HEK293 (cell line): ENCODE data around the gene APC2.
A peak's percentile ranks its signal among the peaks of the same experiment; 100 is the strongest.

Source experiments
- CTCF ChIA-PET: fragments of 350-600 bp; formaldehyde crosslinking; extraction: SDS; loops from one replicate; lab custom pipeline; 2021; ENCODE audit warnings: antibody characterized with exemption; lab: Yijun Ruan, JAX
- POLR2A ChIA-PET: fragments of 300-600 bp; formaldehyde crosslinking; extraction: SDS; loops from one replicate; lab custom pipeline; 2020; ENCODE audit warnings: antibody characterized with exemption, inconsistent platforms; lab: Yijun Ruan, JAX
- H3K27ac ChIP-seq: fragments of 200-500 bp; sonication (Bioruptor generic); 2 replicates; pipeline ENCODE4 v1.5.1; 2014; ENCODE audit warnings: low read depth, low read length, control low read depth, inconsistent platforms; ENCODE audit errors: extremely low read depth
- H3K36me3 ChIP-seq, 2 experiments: fragments of 200-500 bp in 1 of 2; sonication (Bioruptor generic) in 1 of 2; 1 replicate in 1 of 2; 2 replicates in 1 of 2; pipeline ENCODE4 v1.5.1; 2014 to 2017; ENCODE audit warnings: inconsistent platforms in 2 of 2, low read length in 2 of 2; ENCODE audit not compliant: control insufficient read depth in 2 of 2, insufficient read depth in 1 of 2
- H3K4me1 ChIP-seq: fragments of 200-500 bp; sonication (Bioruptor generic); 2 replicates; pipeline ENCODE4 v1.5.1; 2014; ENCODE audit warnings: mild to moderate bottlenecking, low read length, inconsistent platforms; ENCODE audit not compliant: control insufficient read depth, insufficient read depth
- H3K4me3 ChIP-seq: 2 replicates; pipeline ENCODE4 v1.5.1; 2011; ENCODE audit warnings: low read depth, mild to moderate bottlenecking, control low read depth, low read length, moderate library complexity
- H3K9me3 ChIP-seq: fragments of 200-500 bp; sonication (Bioruptor generic); 2 replicates; pipeline ENCODE4 v1.5.1; 2014; ENCODE audit warnings: low read depth, low read length, inconsistent platforms; ENCODE audit not compliant: control insufficient read depth, insufficient read depth
- EGR2 ChIP-seq: fragments of 450-650 bp; formaldehyde crosslinking; IDR thresholded peaks from 2 replicates; pipeline ENCODE4 v1.5.1; 2016; ENCODE audit warnings: low read depth, missing biosample characterization, missing genetic modification characterization
- MZF1 ChIP-seq: fragments of 450-650 bp; formaldehyde crosslinking; IDR thresholded peaks from 2 replicates; pipeline ENCODE4 v1.5.1; 2017; ENCODE audit warnings: missing biosample characterization, missing genetic modification characterization, borderline replicate concordance
- SCRT2 ChIP-seq: fragments of 450-650 bp; formaldehyde crosslinking; IDR thresholded peaks from 2 replicates; pipeline ENCODE4 v1.5.1; 2016; ENCODE audit warnings: missing biosample characterization, missing genetic modification characterization
- ZIC2 ChIP-seq: fragments of 450-650 bp; formaldehyde crosslinking; IDR thresholded peaks from 2 replicates; pipeline ENCODE4 v1.5.1; 2016; ENCODE audit warnings: missing biosample characterization, missing genetic modification characterization
- ZNF157 ChIP-seq: fragments of 450-650 bp; formaldehyde crosslinking; IDR thresholded peaks from 2 replicates; pipeline ENCODE4 v1.5.1; 2016; ENCODE audit warnings: missing biosample characterization, missing genetic modification characterization
- ZNF24 ChIP-seq: fragments of 450-650 bp; formaldehyde crosslinking; IDR thresholded peaks from 2 replicates; pipeline ENCODE4 v1.5.1; 2016; ENCODE audit warnings: missing biosample characterization, missing genetic modification characterization
- ZNF561 ChIP-seq: fragments of 450-650 bp; IDR thresholded peaks from 2 replicates; pipeline ENCODE4 v1.5.1; 2018; ENCODE audit warnings: missing biosample characterization, missing genetic modification characterization, borderline replicate concordance
- ZNF600 ChIP-seq: fragments of 450-650 bp; formaldehyde crosslinking; IDR thresholded peaks from 2 replicates; pipeline ENCODE4 v1.5.1; 2016; ENCODE audit warnings: missing biosample characterization, missing genetic modification characterization
- ZNF623 ChIP-seq: fragments of 450-650 bp; formaldehyde crosslinking; IDR thresholded peaks from 2 replicates; pipeline ENCODE4 v1.5.1; 2016; ENCODE audit warnings: missing biosample characterization, missing genetic modification characterization
- TF ChIP-seq, protein P1 (sequence below): fragments of 450-650 bp; formaldehyde crosslinking; IDR thresholded peaks from 2 replicates; pipeline ENCODE4 v1.5.1; 2016; ENCODE audit warnings: missing biosample characterization, missing genetic modification characterization
- TF ChIP-seq, protein P2 (sequence below): fragments of 450-650 bp; formaldehyde crosslinking; IDR thresholded peaks from 2 replicates; pipeline ENCODE4 v1.5.1; 2016; ENCODE audit warnings: missing biosample characterization, missing genetic modification characterization
- TF ChIP-seq, protein P3 (sequence below): fragments of 450-650 bp; formaldehyde crosslinking; IDR thresholded peaks from 2 replicates; pipeline ENCODE4 v1.5.1; 2016; ENCODE audit warnings: missing biosample characterization, missing genetic modification characterization
- TF ChIP-seq, protein P4 (sequence below): fragments of 450-650 bp; formaldehyde crosslinking; IDR thresholded peaks from 2 replicates; pipeline ENCODE4 v1.5.1; 2016; ENCODE audit warnings: missing biosample characterization, missing genetic modification characterization, borderline replicate concordance

The APC2 gene

DNA sequence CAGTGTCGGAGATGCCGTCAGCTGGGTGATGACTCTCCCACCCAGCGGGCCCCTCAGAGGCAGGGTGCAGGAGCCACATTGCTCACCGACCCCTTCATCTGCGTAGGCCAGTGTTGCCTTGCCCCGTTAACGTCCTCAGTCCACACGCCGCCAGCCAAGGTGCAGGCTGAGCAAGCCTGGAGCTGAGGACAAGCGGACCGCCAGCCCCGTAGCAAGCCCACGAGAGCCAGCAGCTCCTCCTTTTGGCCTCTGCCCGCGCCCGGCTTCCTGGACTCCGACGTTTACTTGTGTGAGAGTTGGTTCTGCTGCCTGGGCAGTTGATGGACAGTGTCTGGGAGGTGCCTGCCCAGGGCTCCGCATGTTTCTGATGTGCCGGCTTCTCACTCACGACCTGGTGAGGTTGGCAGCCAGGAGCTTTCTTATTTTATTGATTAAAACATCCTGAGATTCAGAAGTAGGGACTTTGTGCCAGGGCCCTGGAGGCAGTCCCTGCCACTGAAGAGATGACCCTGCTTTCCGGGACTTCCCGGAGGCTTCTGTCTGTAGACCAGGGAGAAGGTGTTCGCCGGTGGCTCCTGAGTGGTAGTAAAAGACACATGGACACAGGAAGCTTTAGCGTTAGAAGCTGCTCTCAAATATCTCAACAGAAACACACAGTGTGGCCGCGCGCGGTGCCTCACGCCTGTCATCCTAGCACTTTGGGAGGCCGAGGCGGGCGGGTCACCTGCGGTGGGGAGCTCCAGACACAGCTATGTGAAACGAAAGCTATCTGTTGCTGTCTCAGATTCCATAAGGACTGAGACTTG lies 36.7 kb upstream of the APC2 start:
- Histone ChIP-seq H3K36me3 (peaks cover 8 to 74% of the 10 kb centered on the region in 2 experiments; a peak in 2 of 3 replicates), H3K4me1 (peaks cover 31% of the 10 kb centered on the region), H3K4me3 (no peak overlapping the region), H3K9me3 (no peaks in the 10 kb centered on the region), H3K27ac (peak overlapping the region; percentile 43; the same call in 1 of the 2 replicates)
- ChIA-PET CTCF (no interaction called here), POLR2A (interaction anchor here (0.6 to 2.1 kb wide), 6 partner anchors 24 to 590 kb away, joined by 3 to 9 read pairs (median 3); partner anchors contain the start of gene CIRBP)
- TF ChIP-seq SCRT2 (tag by site-specific recombination) (peak; percentile 41; the same call in 1 of the 2 replicates), ZNF600 (tag by site-specific recombination) (peak; percentile 26; the same call in 1 of the 2 replicates), MZF1 (tag by site-specific recombination) (no peak)
- TF ChIP-seq, protein P1, sequence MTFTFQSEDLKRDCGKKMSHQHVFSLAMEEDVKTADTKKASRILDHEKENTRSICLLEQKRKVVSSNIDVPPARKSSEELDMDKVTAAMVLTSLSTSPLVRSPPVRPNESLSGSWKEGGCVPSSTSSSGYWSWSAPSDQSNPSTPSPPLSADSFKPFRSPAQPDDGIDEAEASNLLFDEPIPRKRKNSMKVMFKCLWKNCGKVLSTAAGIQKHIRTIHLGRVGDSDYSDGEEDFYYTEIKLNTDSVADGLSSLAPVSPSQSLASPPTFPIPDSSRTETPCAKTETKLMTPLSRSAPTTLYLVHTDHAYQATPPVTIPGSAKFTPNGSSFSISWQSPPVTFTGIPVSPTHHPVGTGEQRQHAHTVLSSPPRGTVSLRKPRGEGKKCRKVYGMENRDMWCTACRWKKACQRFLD (tag by site-specific recombination): no peak

DNA sequence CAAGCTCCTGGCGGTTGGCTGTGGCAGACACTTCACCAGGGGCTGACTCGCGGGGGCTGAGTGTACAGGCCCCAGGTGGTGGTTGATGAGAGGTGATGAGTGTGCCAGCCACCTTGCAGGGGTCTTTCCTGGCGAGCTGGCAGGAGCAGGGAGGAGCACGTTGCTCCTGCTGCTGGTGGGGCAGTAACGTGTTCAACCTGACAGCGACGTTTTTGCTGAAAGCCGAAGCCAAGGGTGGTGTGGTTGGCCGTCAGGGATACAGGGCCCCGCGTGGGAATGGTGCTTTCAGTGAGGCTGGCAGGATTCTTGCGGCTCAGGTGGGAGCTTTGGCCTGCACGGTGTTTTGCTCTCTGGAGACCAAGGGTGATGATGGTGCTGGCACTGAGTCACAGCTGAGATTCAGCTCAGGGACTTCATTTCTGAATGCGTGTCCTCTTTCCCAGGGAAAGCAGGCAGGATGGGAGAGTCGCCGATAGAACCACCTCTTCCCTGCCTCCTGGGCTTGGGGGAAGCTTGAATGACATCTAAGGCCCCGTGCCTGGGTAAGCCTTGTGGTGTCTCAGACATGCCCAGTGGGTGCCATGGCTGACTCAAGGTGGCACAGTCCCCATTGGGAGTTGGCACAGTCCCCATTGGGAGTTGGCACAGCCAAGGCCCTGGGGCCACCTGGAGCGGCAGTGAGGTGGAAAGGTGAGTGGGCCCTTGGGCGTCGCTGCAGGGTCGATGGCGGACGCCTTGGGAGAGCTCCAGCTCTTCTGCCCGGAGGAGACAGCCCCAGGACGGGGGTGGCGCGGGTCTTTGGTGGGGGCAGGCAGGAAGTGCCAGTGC lies 33.7 kb upstream of the APC2 start:
- H3K4me3 ChIP-seq: no peak overlapping the region
- TF ChIP-seq ZNF24 (tag by site-specific recombination): no peak
- TF ChIP-seq ZNF157 (tag by site-specific recombination): no peak
- peak; percentile 61 for TF ChIP-seq ZNF623 (tag by site-specific recombination)
- peak; percentile 71 for TF ChIP-seq ZIC2 (tag by site-specific recombination)
- TF ChIP-seq EGR2 (tag by site-specific recombination): peak; percentile 33; the same call in 1 of the 2 replicates
- TF ChIP-seq, protein P2, sequence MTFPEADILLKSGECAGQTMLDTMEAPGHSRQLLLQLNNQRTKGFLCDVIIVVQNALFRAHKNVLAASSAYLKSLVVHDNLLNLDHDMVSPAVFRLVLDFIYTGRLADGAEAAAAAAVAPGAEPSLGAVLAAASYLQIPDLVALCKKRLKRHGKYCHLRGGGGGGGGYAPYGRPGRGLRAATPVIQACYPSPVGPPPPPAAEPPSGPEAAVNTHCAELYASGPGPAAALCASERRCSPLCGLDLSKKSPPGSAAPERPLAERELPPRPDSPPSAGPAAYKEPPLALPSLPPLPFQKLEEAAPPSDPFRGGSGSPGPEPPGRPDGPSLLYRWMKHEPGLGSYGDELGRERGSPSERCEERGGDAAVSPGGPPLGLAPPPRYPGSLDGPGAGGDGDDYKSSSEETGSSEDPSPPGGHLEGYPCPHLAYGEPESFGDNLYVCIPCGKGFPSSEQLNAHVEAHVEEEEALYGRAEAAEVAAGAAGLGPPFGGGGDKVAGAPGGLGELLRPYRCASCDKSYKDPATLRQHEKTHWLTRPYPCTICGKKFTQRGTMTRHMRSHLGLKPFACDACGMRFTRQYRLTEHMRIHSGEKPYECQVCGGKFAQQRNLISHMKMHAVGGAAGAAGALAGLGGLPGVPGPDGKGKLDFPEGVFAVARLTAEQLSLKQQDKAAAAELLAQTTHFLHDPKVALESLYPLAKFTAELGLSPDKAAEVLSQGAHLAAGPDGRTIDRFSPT (tag by site-specific recombination): peak; percentile 76
- TF ChIP-seq ZNF561: no peak
- TF ChIP-seq, protein P3, sequence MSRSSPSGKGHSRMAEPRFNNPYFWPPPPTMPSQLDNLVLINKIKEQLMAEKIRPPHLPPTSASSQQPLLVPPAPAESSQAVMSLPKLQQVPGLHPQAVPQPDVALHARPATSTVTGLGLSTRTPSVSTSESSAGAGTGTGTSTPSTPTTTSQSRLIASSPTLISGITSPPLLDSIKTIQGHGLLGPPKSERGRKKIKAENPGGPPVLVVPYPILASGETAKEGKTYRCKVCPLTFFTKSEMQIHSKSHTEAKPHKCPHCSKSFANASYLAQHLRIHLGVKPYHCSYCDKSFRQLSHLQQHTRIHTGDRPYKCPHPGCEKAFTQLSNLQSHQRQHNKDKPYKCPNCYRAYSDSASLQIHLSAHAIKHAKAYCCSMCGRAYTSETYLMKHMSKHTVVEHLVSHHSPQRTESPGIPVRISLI (tag by site-specific recombination): no peak
- peak overlapping the region; percentile 64 for H3K27ac ChIP-seq
- CTCF ChIA-PET: interaction anchor here (1.1 kb wide), 1 partner anchor 415 kb away, joined by 4 read pairs; no protein-coding TSS in a partner anchor
- no peaks in the 10 kb centered on the region for H3K9me3 ChIP-seq
- peaks cover 22% of the 10 kb centered on the region for H3K4me1 ChIP-seq
- POLR2A ChIA-PET: interaction anchor here (1.3 kb wide), 1 partner anchor 147 kb away, joined by 5 read pairs; the partner anchor contains the start of gene CIRBP
- H3K36me3 ChIP-seq: peaks cover 8 to 80% of the 10 kb centered on the region in 2 experiments; a peak in 2 of 3 replicates

DNA sequence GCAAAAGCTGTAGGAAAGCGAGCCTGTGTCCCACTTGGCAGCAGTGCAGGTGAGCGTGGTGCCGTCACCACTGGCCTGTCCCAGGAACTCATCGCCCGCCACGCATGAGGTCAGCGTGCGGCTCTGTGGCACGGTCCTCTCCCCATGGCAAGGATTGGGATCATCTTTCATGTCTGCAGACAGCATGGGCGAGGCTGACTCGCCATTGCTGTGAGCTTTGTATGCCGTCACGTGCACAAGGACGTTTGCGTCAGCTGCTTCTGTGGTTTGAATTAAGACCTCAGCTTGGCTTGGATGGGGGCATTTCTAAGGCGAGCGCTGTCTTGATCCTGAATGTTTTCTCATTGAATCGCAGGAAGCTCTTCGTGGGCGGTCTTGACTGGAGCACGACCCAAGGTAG lies 32.8 kb upstream of the APC2 start:
- peak overlapping the region; percentile 64 for H3K27ac ChIP-seq
- no peaks in the 10 kb centered on the region for H3K9me3 ChIP-seq
- TF ChIP-seq, protein P4, sequence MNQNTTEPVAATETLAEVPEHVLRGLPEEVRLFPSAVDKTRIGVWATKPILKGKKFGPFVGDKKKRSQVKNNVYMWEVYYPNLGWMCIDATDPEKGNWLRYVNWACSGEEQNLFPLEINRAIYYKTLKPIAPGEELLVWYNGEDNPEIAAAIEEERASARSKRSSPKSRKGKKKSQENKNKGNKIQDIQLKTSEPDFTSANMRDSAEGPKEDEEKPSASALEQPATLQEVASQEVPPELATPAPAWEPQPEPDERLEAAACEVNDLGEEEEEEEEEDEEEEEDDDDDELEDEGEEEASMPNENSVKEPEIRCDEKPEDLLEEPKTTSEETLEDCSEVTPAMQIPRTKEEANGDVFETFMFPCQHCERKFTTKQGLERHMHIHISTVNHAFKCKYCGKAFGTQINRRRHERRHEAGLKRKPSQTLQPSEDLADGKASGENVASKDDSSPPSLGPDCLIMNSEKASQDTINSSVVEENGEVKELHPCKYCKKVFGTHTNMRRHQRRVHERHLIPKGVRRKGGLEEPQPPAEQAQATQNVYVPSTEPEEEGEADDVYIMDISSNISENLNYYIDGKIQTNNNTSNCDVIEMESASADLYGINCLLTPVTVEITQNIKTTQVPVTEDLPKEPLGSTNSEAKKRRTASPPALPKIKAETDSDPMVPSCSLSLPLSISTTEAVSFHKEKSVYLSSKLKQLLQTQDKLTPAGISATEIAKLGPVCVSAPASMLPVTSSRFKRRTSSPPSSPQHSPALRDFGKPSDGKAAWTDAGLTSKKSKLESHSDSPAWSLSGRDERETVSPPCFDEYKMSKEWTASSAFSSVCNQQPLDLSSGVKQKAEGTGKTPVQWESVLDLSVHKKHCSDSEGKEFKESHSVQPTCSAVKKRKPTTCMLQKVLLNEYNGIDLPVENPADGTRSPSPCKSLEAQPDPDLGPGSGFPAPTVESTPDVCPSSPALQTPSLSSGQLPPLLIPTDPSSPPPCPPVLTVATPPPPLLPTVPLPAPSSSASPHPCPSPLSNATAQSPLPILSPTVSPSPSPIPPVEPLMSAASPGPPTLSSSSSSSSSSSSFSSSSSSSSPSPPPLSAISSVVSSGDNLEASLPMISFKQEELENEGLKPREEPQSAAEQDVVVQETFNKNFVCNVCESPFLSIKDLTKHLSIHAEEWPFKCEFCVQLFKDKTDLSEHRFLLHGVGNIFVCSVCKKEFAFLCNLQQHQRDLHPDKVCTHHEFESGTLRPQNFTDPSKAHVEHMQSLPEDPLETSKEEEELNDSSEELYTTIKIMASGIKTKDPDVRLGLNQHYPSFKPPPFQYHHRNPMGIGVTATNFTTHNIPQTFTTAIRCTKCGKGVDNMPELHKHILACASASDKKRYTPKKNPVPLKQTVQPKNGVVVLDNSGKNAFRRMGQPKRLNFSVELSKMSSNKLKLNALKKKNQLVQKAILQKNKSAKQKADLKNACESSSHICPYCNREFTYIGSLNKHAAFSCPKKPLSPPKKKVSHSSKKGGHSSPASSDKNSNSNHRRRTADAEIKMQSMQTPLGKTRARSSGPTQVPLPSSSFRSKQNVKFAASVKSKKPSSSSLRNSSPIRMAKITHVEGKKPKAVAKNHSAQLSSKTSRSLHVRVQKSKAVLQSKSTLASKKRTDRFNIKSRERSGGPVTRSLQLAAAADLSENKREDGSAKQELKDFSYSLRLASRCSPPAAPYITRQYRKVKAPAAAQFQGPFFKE (tag by site-specific recombination): no peak
- TF ChIP-seq EGR2 (tag by site-specific recombination): 0 out of 2 replicates have a peak, but pooled peaks have one; percentile 12
- TF ChIP-seq, all 188 proteins: peak for 1
- H3K4me3 ChIP-seq: no peak overlapping the region
- H3K4me1 ChIP-seq: peaks cover 22% of the 10 kb centered on the region
- ChIA-PET CTCF (no interaction called here), POLR2A (interaction anchor here (0.9 to 1.3 kb wide), 2 partner anchors 9 to 148 kb away, joined by 4 to 5 read pairs; partner anchors contain the start of gene CIRBP)
- peaks cover 8 to 80% of the 10 kb centered on the region in 2 experiments; a peak in 2 of 3 replicates for H3K36me3 ChIP-seq
